Measurements from ENCODE around the gene SKAP2. TPM values are rescaled to one million over a fixed set of nuclear protein-coding genes. Genes with fewer than 3 reads are reported as not detected.

Gene SKAP2
- total RNA-seq, 6 donors from 2014 or later = 21.7 to 57.2 (median 32.6) TPM

DNA sequence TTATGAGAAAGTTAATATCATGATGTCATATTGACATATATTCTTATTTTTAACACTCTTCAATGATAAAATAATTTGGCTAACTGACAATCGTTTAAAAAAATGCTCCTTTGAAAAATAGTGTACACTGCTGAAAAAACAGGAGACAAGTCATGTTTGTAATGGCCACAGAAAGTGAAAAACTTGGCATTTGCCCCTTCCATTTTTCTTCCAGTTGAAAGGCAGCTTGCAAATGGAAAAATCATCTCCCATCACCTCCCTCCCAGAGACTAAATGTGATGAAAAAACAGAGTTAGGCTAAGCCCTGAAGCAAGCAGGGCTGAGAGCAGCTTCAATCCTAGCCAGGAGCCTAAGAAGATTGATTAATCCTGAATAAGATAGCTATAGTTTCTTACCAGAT is 160.4 kb downstream of the SKAP2 start:
- no peak overlapping the region for H3K27ac ChIP-seq
- no peak overlapping the region for H3K4me3 ChIP-seq
- ATAC-seq (ENCODE audit: low FRiP score in 2 of 2) (no peak), DNase-seq (no peak)
- H3K27me3 ChIP-seq = no peaks in the 10 kb centered on the region
- WGBS, 2 donors = 59 to 79% methylated on average over 1 of the region's 1 CpG
- no peaks in the 10 kb centered on the region for H3K36me3 ChIP-seq
- peaks cover 0 to 10% (median 2%) of the 10 kb centered on the region in 4 donors for H3K4me1 ChIP-seq
- TF ChIP-seq EP300 (IDR thresholded peaks at IDR 0.05) (no peak), POLR2AphosphoS5 (IDR thresholded peaks at IDR 0.05) (no peak), POLR2A (IDR thresholded peaks at IDR 0.05) (no peak)
- TF ChIP-seq, protein P1, sequence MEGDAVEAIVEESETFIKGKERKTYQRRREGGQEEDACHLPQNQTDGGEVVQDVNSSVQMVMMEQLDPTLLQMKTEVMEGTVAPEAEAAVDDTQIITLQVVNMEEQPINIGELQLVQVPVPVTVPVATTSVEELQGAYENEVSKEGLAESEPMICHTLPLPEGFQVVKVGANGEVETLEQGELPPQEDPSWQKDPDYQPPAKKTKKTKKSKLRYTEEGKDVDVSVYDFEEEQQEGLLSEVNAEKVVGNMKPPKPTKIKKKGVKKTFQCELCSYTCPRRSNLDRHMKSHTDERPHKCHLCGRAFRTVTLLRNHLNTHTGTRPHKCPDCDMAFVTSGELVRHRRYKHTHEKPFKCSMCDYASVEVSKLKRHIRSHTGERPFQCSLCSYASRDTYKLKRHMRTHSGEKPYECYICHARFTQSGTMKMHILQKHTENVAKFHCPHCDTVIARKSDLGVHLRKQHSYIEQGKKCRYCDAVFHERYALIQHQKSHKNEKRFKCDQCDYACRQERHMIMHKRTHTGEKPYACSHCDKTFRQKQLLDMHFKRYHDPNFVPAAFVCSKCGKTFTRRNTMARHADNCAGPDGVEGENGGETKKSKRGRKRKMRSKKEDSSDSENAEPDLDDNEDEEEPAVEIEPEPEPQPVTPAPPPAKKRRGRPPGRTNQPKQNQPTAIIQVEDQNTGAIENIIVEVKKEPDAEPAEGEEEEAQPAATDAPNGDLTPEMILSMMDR (IDR thresholded peaks at IDR 0.05) = no peak
- no peaks in the 10 kb centered on the region for H3K9me3 ChIP-seq

DNA sequence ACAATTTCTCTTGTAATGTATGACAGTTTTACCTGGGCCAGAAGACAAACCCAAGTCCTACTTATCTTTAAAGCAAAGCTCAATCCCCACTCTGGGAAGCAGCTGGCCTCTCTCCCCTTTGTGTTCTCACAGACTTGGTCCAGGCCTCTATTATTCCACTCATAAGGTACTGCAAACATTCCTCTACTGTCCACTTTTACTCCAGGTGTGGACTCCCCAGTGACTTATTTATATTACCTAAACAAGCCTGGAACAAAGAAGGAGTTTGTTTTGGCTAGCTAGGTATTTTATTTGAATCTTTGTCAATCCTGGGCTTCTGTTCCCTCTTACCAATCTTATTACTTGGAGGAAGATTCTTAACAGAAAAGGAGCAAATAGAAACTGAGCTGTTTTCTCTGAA is 163.5 kb downstream of the SKAP2 start:
- Histone ChIP-seq H3K36me3 (no peaks in the 10 kb centered on the region), H3K27ac (no peak overlapping the region), H3K4me3 (no peak overlapping the region), H3K4me1 (peaks cover 0 to 8% (median under 1%) of the 10 kb centered on the region in 4 donors), H3K9me3 (no peaks in the 10 kb centered on the region), H3K27me3 (no peaks in the 10 kb centered on the region)
- no peak for DNase-seq
- TF ChIP-seq POLR2AphosphoS5 (IDR thresholded peaks at IDR 0.05) (no peak), EP300 (IDR thresholded peaks at IDR 0.05) (no peak)
- TF ChIP-seq, protein P1 (IDR thresholded peaks at IDR 0.05) = no peak
- no peak for ATAC-seq (ENCODE audit: low FRiP score in 2 of 2)

DNA sequence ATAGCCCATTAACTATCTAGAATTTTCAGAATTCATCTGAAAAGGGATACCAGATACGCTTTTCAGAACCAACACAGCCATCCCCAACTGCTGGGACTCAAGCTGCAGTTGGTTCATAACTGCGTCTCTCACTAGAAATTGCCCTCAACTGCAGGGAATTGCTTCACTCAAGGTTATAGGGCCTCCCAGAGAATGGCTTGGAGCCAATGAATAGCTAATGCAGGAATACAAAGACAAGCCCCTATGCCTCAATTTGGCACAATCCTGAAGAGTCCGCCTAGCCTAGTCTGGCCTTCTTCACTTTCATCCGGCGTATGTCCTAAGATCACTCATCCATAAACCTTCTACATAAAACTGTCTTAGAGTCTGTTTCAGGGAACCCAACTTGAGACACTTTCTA is 164.0 kb downstream of the SKAP2 start:
- no peak for DNase-seq
- no peaks in the 10 kb centered on the region for H3K9me3 ChIP-seq
- H3K4me1 ChIP-seq = peaks cover 0 to 3% (median 0%) of the 10 kb centered on the region in 4 donors
- H3K27me3 ChIP-seq = no peaks in the 10 kb centered on the region
- 90 to 97% methylated on average over 5 of the region's 5 CpGs for WGBS, 2 donors
- no peaks in the 10 kb centered on the region for H3K36me3 ChIP-seq
- TF ChIP-seq POLR2A (IDR thresholded peaks at IDR 0.05) (no peak), EP300 (IDR thresholded peaks at IDR 0.05) (no peak), POLR2AphosphoS5 (IDR thresholded peaks at IDR 0.05) (no peak)
- TF ChIP-seq, protein P1 (IDR thresholded peaks at IDR 0.05) = no peak
- no peak overlapping the region for H3K27ac ChIP-seq
- ATAC-seq (ENCODE audit: low FRiP score in 2 of 2) = no peak
- no peak overlapping the region for H3K4me3 ChIP-seq

DNA sequence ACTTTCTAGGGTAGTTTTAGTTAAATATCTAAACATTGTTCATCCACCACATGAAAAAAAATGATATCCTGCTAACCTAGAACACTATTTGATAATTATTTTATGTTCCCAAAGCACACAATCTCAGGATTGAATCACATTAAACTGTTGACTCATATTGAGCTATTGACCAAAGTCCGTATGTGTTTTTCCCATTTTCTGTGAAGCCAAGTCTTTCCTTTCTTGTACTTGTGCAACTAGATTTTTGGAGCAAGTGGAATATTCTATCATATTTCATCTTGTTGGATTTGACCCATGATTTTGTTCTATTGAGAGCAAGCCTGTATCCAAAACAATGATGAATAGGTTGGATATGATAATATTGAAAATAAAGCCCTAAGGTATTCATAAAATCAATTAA is 164.6 kb downstream of the SKAP2 start:
- H3K36me3 ChIP-seq = no peaks in the 10 kb centered on the region
- no peaks in the 10 kb centered on the region for H3K27me3 ChIP-seq
- ATAC-seq (ENCODE audit: low FRiP score in 2 of 2) (peak in 1 of 2 donors; percentile 46), DNase-seq (no peak)
- H3K9me3 ChIP-seq = no peaks in the 10 kb centered on the region
- WGBS, 2 donors = 84 to 85% methylated on average over 1 of the region's 1 CpG
- no peak overlapping the region for H3K4me3 ChIP-seq
- no peak overlapping the region for H3K27ac ChIP-seq
- H3K4me1 ChIP-seq = no peaks in the 10 kb centered on the region
- TF ChIP-seq POLR2AphosphoS5 (IDR thresholded peaks at IDR 0.05) = no peak
- TF ChIP-seq EP300 (IDR thresholded peaks at IDR 0.05) = no peak
- TF ChIP-seq, protein P1 (IDR thresholded peaks at IDR 0.05) = no peak
- TF ChIP-seq POLR2A (IDR thresholded peaks at IDR 0.05) = no peak

DNA sequence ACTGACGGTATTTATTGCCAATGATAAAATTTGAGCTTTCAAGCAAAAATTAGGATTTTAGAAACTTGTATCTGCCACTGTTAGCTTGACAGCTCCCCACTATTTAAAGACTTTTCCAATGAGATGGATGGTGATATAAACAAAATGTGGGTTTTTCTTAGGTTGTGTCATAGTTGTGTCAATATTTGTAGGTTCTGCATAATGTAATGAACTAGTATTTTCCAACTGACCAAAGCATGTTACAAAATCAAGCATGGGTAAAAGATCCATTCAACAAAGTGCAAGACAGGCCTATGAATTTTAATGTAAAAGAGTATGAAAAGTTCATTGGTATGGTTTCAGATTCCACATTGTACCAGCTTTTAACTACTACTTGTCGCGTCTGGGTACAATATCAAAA is 165.6 kb downstream of the SKAP2 start:
- TF ChIP-seq POLR2A (IDR thresholded peaks at IDR 0.05) = no peak
- TF ChIP-seq, protein P1 (IDR thresholded peaks at IDR 0.05) = no peak
- no peak for TF ChIP-seq EP300 (IDR thresholded peaks at IDR 0.05)
- no peak for TF ChIP-seq POLR2AphosphoS5 (IDR thresholded peaks at IDR 0.05)

More for the DNA sequence above, 165.6 kb downstream of the SKAP2 start:
- ATAC-seq (ENCODE audit: low FRiP score in 2 of 2) = no peak
- H3K9me3 ChIP-seq = no peaks in the 10 kb centered on the region
- H3K27me3 ChIP-seq = no peaks in the 10 kb centered on the region
- H3K4me1 ChIP-seq = no peaks in the 10 kb centered on the region
- WGBS, 2 donors = 93 to 94% methylated on average over 3 of the region's 3 CpGs
- no peak for DNase-seq
- H3K36me3 ChIP-seq = no peaks in the 10 kb centered on the region
- no peak overlapping the region for H3K4me3 ChIP-seq
- no peak overlapping the region for H3K27ac ChIP-seq
